ENCODE data around the gene HGS. TPM values are rescaled to one million over a fixed set of nuclear protein-coding genes. Genes with fewer than 3 reads are reported as not detected.

HGS gene
- total RNA-seq, 1 experiment from 2014 or later = 177 TPM

- no peak for DNase-seq (ENCODE audit: low spot score)
Measured at GRCh38 chr17:81741594-81742452, 58.0 kb downstream of the HGS start.

Small RNA genes lying within 50 kb of the gene (small RNA-seq; reads per million reads assigned to genes)
- not detected for gene MIR6786

Other genes starting within 250 kb of the HGS start
- 3,401 and 4,670 TPM in 2 replicates for gene ACTG1, start 171.2 kb upstream of the HGS start, total RNA-seq (2014; rRNA removed; shearing (Covaris generic))
- gene FSCN2, start 155.6 kb upstream of the HGS start, total RNA-seq (2014; rRNA removed; shearing (Covaris generic)) = 4.3 and 4.7 TPM in 2 replicates
- 67.5 and 70.9 TPM in 2 replicates for gene FAAP100, start 131.7 kb upstream of the HGS start, total RNA-seq (2014; rRNA removed; shearing (Covaris generic))
- 81.9 and 94.2 TPM in 2 replicates for gene NPLOC4, start 46.9 kb upstream of the HGS start, total RNA-seq (2014; rRNA removed; shearing (Covaris generic))
- gene TSPAN10, start 46.8 kb upstream of the HGS start, total RNA-seq (2014; rRNA removed; shearing (Covaris generic)) = 0.10 and 0.29 TPM in 2 replicates
- 0.68 TPM in 1 of 2 replicates, not detected in the other for gene PDE6G, start 27.5 kb upstream of the HGS start, total RNA-seq (2014; rRNA removed; shearing (Covaris generic))
- 97.8 and 104 TPM in 2 replicates for gene OXLD1, start 17.4 kb upstream of the HGS start, total RNA-seq (2014; rRNA removed; shearing (Covaris generic))
- 33.8 and 33.9 TPM in 2 replicates for gene CCDC137, start 17.3 kb upstream of the HGS start, total RNA-seq (2014; rRNA removed; shearing (Covaris generic))
- 36.5 and 39.7 TPM in 2 replicates for gene ARL16, start 214 bp upstream of the HGS start, total RNA-seq (2014; rRNA removed; shearing (Covaris generic))
- gene MRPL12, start 19.4 kb downstream of the HGS start, total RNA-seq (2014; rRNA removed; shearing (Covaris generic)) = 72.5 and 88.4 TPM in 2 replicates
- 199 and 209 TPM in 2 replicates for gene SLC25A10, start 28.3 kb downstream of the HGS start, total RNA-seq (2014; rRNA removed; shearing (Covaris generic))
- gene GCGR, start 120.1 kb downstream of the HGS start, total RNA-seq (2014; rRNA removed; shearing (Covaris generic)) = 0.71 and 2.2 TPM in 2 replicates
- gene MCRIP1, start 149.3 kb downstream of the HGS start, total RNA-seq (2014; rRNA removed; shearing (Covaris generic)) = 159 and 160 TPM in 2 replicates
- gene PPP1R27, start 151.0 kb downstream of the HGS start, total RNA-seq (2014; rRNA removed; shearing (Covaris generic)) = 2.4 and 3.0 TPM in 2 replicates
- 1,172 and 1,253 TPM in 2 replicates for gene P4HB, start 176.5 kb downstream of the HGS start, total RNA-seq (2014; rRNA removed; shearing (Covaris generic))
- gene ARHGDIA, start 187.3 kb downstream of the HGS start, total RNA-seq (2014; rRNA removed; shearing (Covaris generic)) = 312 and 331 TPM in 2 replicates
- gene ALYREF, start 207.6 kb downstream of the HGS start, total RNA-seq (2014; rRNA removed; shearing (Covaris generic)) = 482 and 502 TPM in 2 replicates
- 222 and 256 TPM in 2 replicates for gene ANAPC11, start 207.7 kb downstream of the HGS start, total RNA-seq (2014; rRNA removed; shearing (Covaris generic))
- 2.4 and 3.2 TPM in 2 replicates for gene NPB, start 218.2 kb downstream of the HGS start, total RNA-seq (2014; rRNA removed; shearing (Covaris generic))
- gene PCYT2, start 227.4 kb downstream of the HGS start, total RNA-seq (2014; rRNA removed; shearing (Covaris generic)) = 163 and 167 TPM in 2 replicates
- gene SIRT7, start 234.2 kb downstream of the HGS start, total RNA-seq (2014; rRNA removed; shearing (Covaris generic)) = 101 and 121 TPM in 2 replicates
- 42.8 and 45.5 TPM in 2 replicates for gene MAFG, start 243.7 kb downstream of the HGS start, total RNA-seq (2014; rRNA removed; shearing (Covaris generic))